Measurements from ENCODE around the gene GLOD5.

The GLOD5 gene

DNA sequence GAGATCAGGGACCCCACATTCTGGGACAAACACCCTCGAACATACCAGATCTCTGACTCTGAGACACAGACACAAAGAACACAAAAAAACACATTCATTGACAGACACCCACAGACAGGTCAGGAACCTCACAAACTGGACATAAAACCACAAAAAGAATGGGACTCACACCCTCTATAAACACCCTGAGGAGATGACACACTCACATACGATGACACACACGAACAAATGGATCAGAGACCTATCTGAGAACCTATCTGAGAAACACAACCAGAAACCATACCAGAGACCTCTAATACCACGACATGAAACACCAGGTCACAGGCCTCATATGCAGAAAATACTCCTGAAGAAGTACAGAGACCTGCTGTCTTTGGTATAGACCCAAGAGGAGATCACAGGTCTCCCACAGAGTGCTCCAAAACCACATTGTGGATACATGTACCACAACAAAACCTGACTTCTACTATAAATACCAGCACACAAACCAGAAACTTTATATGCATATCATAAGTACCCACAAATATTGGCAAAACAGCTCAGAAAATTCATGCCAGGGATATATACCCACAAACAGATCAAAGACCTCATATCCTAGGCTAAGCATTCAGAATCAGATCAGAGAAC, 45.6 kb upstream of the GLOD5 start:
- no peak overlapping the region for H3K4me3 ChIP-seq (ENCODE audit: low read depth, low read length)
- TF ChIP-seq, protein P1, sequence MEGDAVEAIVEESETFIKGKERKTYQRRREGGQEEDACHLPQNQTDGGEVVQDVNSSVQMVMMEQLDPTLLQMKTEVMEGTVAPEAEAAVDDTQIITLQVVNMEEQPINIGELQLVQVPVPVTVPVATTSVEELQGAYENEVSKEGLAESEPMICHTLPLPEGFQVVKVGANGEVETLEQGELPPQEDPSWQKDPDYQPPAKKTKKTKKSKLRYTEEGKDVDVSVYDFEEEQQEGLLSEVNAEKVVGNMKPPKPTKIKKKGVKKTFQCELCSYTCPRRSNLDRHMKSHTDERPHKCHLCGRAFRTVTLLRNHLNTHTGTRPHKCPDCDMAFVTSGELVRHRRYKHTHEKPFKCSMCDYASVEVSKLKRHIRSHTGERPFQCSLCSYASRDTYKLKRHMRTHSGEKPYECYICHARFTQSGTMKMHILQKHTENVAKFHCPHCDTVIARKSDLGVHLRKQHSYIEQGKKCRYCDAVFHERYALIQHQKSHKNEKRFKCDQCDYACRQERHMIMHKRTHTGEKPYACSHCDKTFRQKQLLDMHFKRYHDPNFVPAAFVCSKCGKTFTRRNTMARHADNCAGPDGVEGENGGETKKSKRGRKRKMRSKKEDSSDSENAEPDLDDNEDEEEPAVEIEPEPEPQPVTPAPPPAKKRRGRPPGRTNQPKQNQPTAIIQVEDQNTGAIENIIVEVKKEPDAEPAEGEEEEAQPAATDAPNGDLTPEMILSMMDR (IDR thresholded peaks at IDR 0.05; ENCODE audit: low read depth, low read length) = no peak
- no peaks in the 10 kb centered on the region for H3K36me3 ChIP-seq
- no peak overlapping the region for H3K27ac ChIP-seq
- DNase-seq = no peak
- peaks cover 6% of the 10 kb centered on the region for H3K27me3 ChIP-seq (ENCODE audit: insufficient read depth, low read depth, severe bottlenecking)
- H3K9me3 ChIP-seq (ENCODE audit: severe bottlenecking) = no peaks in the 10 kb centered on the region

DNA sequence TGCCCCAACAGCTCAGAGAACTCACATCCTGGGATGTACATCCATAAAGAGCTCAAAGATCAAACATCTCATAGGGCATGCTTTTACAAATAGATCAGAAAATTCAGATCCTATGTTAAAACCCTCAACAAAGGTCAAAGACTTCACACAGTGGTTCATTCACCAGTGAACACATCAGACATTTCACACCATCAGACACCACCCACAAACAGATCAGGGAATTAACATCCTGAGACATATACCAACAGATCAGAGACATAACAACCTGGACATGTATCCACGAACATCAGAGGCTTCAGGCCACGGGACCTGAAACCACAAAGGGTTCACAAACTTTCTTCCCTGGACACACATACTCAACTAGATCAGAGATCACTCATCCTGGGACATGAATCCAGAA, 41.6 kb upstream of the GLOD5 start:
- Histone ChIP-seq H3K27me3 (ENCODE audit: insufficient read depth, low read depth, severe bottlenecking) (peaks cover 3% of the 10 kb centered on the region), H3K27ac (no peak overlapping the region), H3K36me3 (no peaks in the 10 kb centered on the region), H3K9me3 (ENCODE audit: severe bottlenecking) (no peaks in the 10 kb centered on the region), H3K4me3 (ENCODE audit: low read depth, low read length) (no peak overlapping the region)
- no peak for DNase-seq
- TF ChIP-seq, protein P1 (IDR thresholded peaks at IDR 0.05; ENCODE audit: low read depth, low read length) = no peak

DNA sequence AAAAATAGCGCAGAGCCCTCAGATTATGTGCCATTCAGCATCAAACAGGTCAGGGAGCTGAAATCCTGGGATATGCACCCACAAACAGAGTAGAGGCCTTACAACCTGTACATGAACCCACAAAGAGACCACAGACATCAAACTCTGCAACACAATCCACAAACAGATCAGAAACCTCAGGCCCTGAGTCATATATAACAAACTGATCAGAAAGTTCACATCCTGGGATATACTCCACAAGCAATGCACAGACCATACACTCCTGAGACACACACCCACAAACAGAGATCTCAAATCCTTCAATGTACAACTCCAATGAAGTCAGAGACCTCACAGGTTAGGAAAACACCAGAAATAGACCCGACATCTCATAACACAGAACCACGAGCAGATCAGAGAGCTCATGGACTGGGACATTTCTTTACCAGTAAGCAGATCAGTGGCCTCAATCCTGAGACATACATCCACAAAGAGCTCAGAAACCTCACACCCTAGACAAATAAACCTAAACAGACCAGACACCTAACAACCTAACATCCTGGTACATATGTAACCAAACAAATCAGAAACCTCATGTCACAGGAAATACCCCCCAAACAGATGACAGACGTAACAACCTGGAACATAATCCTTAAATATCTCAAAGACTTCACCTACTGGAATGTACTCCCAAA, 40.8 kb upstream of the GLOD5 start:
- Histone ChIP-seq H3K27ac (no peak overlapping the region), H3K36me3 (no peaks in the 10 kb centered on the region), H3K4me3 (ENCODE audit: low read depth, low read length) (no peak overlapping the region), H3K9me3 (ENCODE audit: severe bottlenecking) (no peaks in the 10 kb centered on the region), H3K27me3 (ENCODE audit: insufficient read depth, low read depth, severe bottlenecking) (peaks cover under 1% of the 10 kb centered on the region)
- no peak for DNase-seq
- TF ChIP-seq, protein P1 (IDR thresholded peaks at IDR 0.05; ENCODE audit: low read depth, low read length) = no peak

DNA sequence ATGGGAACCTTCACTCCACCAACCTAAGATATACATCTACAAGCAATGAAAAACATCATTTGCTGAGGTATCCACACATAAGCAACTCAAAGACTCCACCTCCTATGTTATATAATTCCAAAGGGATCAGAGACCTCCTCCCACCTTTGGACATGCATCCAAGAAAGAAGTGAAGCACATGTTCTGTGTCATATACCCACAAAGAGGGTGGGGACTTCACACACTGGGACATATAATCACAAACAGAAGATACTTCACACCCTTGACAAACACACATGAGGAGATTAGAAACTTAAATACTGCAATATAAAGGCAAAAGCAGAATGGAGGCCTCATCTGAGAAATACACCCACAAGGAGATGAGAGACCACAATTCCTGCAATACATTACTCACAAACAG, 39.6 kb upstream of the GLOD5 start:
- DNase-seq = no peak
- Histone ChIP-seq H3K4me3 (ENCODE audit: low read depth, low read length) (no peak overlapping the region), H3K9me3 (ENCODE audit: severe bottlenecking) (peaks cover under 1% of the 10 kb centered on the region), H3K27ac (no peak overlapping the region), H3K27me3 (ENCODE audit: insufficient read depth, low read depth, severe bottlenecking) (no peaks in the 10 kb centered on the region), H3K36me3 (no peaks in the 10 kb centered on the region)
- TF ChIP-seq, protein P1 (IDR thresholded peaks at IDR 0.05; ENCODE audit: low read depth, low read length) = no peak

DNA sequence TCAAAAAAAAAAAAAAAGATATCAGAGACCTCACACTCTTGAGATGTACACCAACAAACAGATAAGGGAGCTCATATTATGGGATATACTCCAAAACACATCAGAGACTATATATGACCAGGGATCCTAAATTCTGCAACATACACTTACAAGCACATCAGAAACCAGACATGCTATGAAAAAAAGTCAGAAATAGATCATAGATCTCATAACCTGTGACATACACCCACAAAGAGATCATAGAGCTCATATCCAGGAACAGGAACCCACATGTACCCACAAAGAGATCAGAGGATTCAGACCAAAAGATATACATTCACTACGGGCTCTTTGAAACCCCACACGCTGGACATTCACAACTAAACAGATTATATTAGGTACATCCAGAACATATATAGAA, 35.0 kb upstream of the GLOD5 start:
- Histone ChIP-seq H3K27me3 (ENCODE audit: insufficient read depth, low read depth, severe bottlenecking) (no peaks in the 10 kb centered on the region), H3K4me3 (ENCODE audit: low read depth, low read length) (no peak overlapping the region), H3K9me3 (ENCODE audit: severe bottlenecking) (peaks cover 3% of the 10 kb centered on the region), H3K27ac (no peak overlapping the region), H3K36me3 (no peaks in the 10 kb centered on the region)
- no peak for DNase-seq
- TF ChIP-seq, protein P1 (IDR thresholded peaks at IDR 0.05; ENCODE audit: low read depth, low read length) = no peak
